Measurements from ENCODE around the gene CIP2A.

CIP2A gene

DNA sequence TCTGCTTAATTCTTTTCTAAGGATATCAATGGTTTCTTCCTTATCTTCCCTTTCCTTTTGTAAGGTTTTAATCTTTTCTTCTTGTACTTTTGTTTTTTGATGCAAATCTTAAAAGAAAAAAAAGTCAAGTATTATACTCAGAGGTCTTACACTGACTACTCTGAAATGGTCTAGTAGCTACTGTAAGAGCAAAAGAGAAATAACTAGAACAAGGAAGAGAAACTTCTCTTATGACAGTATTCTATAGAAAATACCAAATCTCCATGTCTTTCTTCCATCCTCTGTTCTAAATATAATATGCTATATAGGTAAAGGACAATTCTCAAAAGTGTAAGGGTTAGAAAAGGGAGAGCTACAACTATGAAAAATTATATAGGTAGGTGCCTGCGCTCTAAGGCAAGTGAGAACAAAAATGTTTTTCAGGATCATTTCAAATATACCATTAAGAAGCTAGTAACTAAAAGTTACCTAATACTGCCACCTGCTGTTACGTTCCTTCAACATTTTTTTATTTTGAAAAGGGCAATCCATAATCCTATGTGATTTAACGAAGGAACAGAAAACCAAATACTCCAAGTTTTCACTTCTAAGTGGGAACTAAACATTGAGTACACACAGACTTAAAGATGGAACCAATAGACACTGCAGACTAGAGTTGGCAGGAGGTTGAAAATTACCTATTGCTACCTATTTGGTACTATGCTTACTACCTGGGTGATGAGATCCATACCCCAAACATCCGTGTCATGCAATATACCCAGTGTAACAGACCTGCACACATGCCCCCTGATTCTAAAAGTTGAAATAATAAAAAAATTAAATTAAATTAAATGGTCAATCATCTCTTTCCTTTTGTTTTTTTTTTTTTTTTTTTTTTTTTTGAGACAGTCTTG is 36.7 kb downstream of the CIP2A start:
- TF ChIP-seq, protein P1, sequence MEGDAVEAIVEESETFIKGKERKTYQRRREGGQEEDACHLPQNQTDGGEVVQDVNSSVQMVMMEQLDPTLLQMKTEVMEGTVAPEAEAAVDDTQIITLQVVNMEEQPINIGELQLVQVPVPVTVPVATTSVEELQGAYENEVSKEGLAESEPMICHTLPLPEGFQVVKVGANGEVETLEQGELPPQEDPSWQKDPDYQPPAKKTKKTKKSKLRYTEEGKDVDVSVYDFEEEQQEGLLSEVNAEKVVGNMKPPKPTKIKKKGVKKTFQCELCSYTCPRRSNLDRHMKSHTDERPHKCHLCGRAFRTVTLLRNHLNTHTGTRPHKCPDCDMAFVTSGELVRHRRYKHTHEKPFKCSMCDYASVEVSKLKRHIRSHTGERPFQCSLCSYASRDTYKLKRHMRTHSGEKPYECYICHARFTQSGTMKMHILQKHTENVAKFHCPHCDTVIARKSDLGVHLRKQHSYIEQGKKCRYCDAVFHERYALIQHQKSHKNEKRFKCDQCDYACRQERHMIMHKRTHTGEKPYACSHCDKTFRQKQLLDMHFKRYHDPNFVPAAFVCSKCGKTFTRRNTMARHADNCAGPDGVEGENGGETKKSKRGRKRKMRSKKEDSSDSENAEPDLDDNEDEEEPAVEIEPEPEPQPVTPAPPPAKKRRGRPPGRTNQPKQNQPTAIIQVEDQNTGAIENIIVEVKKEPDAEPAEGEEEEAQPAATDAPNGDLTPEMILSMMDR (IDR thresholded peaks at IDR 0.05; ENCODE audit: insufficient read depth, low read depth, low read length, missing control alignments): peak; percentile 35
- no peak overlapping the region for H3K4me3 ChIP-seq (ENCODE audit: low read length)
- DNase-seq (ENCODE audit: low read depth): peak; percentile 60

DNA sequence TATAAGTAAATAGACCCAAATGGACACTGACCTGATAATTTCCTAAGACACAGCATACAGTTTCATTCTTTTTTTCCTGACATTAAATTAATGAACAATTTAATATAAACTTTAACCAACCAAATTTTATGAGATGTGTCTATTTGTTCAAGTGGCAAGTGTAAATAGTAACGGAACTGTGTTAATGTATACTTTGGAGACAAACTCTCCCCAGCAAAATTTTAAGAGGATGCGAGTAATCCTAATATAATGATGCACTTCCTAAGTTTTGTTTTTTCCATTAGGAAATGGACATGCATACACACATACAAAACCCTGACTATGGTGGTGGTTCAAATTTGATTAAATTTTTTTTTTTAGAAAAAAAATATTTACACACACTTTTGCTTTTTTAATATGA is 40.4 kb downstream of the CIP2A start:
- no peak for DNase-seq (ENCODE audit: low read depth)
- TF ChIP-seq, protein P1 (IDR thresholded peaks at IDR 0.05; ENCODE audit: insufficient read depth, low read depth, low read length, missing control alignments): no peak

DNA sequence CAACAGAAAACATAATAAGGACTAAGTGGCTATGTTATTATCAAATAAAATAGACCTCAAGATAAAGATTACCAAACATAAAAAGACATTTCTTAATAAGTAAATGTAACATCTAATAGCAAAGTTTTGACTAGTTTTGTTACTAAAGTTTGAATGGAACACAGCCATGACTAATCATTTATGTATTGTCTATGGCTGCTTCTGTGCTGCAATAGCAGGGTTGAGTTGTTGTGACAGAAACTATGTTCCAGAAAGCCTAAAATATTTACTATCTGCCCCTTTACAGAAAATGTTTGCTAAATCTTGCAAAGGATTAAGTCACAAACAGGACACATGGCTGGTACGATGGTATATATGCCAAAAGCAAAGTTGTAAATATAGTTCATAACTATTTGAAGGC is 40.9 kb downstream of the CIP2A start:
- DNase-seq (ENCODE audit: low read depth): peak; percentile 30
- no peak overlapping the region for H3K4me3 ChIP-seq (ENCODE audit: low read length)
- TF ChIP-seq, protein P1 (IDR thresholded peaks at IDR 0.05; ENCODE audit: insufficient read depth, low read depth, low read length, missing control alignments): no peak

More for the DNA sequence above, 40.4 kb downstream of the CIP2A start:
- no peak overlapping the region for H3K4me3 ChIP-seq (ENCODE audit: low read length)

DNA sequence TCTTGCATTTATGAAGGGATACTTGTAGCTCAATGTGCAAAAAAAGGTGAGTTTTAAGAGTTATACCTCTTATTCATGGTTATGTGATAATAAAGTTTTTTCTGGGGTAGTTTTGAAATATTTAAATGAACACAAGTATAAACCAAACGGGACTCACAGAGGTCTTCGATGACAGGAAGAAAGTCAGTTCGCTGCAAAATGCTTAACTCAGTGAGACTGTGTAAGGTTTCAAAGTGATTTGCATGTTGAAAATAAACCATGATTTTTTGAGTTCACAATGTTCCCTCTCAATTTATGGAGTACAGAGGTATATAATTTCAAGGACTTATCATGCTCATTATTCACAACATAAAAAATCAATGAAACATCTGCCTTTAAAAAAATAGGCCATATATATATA is 42.5 kb downstream of the CIP2A start:
- TF ChIP-seq, protein P1 (IDR thresholded peaks at IDR 0.05; ENCODE audit: insufficient read depth, low read depth, low read length, missing control alignments): no peak
- no peak overlapping the region for H3K4me3 ChIP-seq (ENCODE audit: low read length)
- no peak for DNase-seq (ENCODE audit: low read depth)

GRCh38 chr3:108546247-108546646 is 43.0 kb downstream of the CIP2A start:
- TF ChIP-seq, protein P1 (IDR thresholded peaks at IDR 0.05; ENCODE audit: insufficient read depth, low read depth, low read length, missing control alignments): no peak
- DNase-seq (ENCODE audit: low read depth): no peak
- no peak overlapping the region for H3K4me3 ChIP-seq (ENCODE audit: low read length)

DNA sequence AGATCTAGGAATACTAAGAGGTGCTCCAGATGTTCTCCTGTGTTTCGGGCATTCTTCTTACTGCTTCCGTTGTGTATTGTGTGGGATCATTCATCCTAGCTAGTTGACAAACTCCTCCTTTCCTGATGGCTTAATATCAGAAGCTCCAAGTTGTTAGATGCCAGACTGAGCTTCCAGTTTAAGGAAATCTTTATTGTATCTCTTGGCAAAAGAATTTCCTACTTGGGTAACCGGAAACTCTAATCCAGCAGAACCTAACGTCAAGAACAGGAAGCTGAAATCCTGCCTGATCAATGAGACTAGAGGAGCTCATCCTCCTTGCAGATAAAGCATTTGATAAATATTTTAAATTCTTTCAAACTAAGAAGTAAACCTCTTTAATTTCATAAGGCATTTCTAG is 51.2 kb downstream of the CIP2A start:
- DNase-seq (ENCODE audit: low read depth): no peak
- no peak overlapping the region for H3K4me3 ChIP-seq (ENCODE audit: low read length)
- TF ChIP-seq, protein P1 (IDR thresholded peaks at IDR 0.05; ENCODE audit: insufficient read depth, low read depth, low read length, missing control alignments): no peak
